Measurements from ENCODE around the gene OR8S1.

DNA sequence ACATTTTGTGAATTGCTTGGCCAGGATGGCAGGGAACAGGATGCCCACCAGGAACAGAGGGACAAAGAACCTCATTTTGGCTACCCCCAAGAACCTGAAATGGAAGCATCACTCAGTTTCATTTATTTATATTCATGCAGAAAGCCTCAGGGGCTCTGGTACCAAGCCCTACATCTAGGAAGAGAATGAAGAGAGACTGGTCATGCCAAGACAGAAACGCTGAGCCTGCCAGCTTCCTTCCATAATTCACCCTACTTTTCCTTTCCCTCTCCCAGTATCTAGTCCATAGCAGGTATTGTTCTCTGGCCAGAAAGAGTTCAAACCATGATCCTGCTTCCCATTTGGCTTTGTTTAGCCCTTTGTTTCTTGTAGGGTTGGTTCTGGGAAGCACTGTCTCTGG, 44.5 kb downstream of the OR8S1 start, which contains the start of gene LALBA:
- TF ChIP-seq, protein P1, sequence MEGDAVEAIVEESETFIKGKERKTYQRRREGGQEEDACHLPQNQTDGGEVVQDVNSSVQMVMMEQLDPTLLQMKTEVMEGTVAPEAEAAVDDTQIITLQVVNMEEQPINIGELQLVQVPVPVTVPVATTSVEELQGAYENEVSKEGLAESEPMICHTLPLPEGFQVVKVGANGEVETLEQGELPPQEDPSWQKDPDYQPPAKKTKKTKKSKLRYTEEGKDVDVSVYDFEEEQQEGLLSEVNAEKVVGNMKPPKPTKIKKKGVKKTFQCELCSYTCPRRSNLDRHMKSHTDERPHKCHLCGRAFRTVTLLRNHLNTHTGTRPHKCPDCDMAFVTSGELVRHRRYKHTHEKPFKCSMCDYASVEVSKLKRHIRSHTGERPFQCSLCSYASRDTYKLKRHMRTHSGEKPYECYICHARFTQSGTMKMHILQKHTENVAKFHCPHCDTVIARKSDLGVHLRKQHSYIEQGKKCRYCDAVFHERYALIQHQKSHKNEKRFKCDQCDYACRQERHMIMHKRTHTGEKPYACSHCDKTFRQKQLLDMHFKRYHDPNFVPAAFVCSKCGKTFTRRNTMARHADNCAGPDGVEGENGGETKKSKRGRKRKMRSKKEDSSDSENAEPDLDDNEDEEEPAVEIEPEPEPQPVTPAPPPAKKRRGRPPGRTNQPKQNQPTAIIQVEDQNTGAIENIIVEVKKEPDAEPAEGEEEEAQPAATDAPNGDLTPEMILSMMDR (conservative IDR thresholded peaks at IDR 0.05; ENCODE audit: low read depth, low read length), result no peak
- TF ChIP-seq EZH2 (IDR thresholded peaks at IDR 0.05; ENCODE audit: low read length, unreplicated experiment), result no peak
- no peak for TF ChIP-seq EZH2phosphoT487 (IDR thresholded peaks at IDR 0.05; ENCODE audit: borderline replicate concordance, low read length)
